Activated B cell treated with CpG ODN at 0.5 μM for 24 hours (primary cell): ENCODE data around the gene ZFR2. TPM values are rescaled to one million over a fixed set of nuclear protein-coding genes. Genes with fewer than 3 reads are reported as not detected.
A peak's percentile ranks its signal among the peaks of the same experiment; 100 is the strongest.

ENCODE experiments used
- ATAC-seq: fragments of 200-7000 bp; cut with Tn5 transposase; one replicate; pipeline ENCODE4 v1.10.0; 2021; ENCODE audit warnings: low read depth, mild to moderate bottlenecking, moderate library complexity
- CTCF ChIA-PET: fragments of 350-600 bp; sonication (Branson Sonifier 250); formaldehyde crosslinking; loops from one replicate; lab custom pipeline; 2021; ENCODE audit warnings: antibody characterized with exemption; lab: Charles Lee
- POLR2A ChIA-PET: fragments of 350-600 bp; sonication (Branson Sonifier 250); formaldehyde crosslinking; loops from one replicate; lab custom pipeline; 2021; ENCODE audit warnings: antibody characterized with exemption; lab: Charles Lee
- DNase-seq: peaks from one replicate; pipeline ENCODE4 v3.0.0; 2022
- H3K27ac Mint-ChIP-seq: one replicate; pipeline ENCODE4 v1.8.0; 2020; ENCODE audit warnings: mixed read lengths
- H3K27me3 Mint-ChIP-seq: one replicate; pipeline ENCODE4 v1.8.0; 2021; ENCODE audit warnings: mixed read lengths
- H3K36me3 Mint-ChIP-seq: one replicate; pipeline ENCODE4 v1.8.0; 2021; ENCODE audit warnings: low read depth, mixed read lengths
- H3K4me1 Mint-ChIP-seq: one replicate; pipeline ENCODE4 v1.8.0; 2021; ENCODE audit warnings: mixed read lengths
- H3K4me3 Mint-ChIP-seq: one replicate; pipeline ENCODE4 v1.8.0; 2020; ENCODE audit warnings: mild to moderate bottlenecking, mixed read lengths
- H3K9me3 Mint-ChIP-seq: one replicate; pipeline ENCODE4 v1.8.0; 2020; ENCODE audit warnings: mixed read lengths
- intact Hi-C: fragments of 100-400 bp; cut with micrococcal nuclease; formaldehyde crosslinking; loops from one replicate; pipeline ENCODE4 v1.15.1; 2024
- total RNA-seq: library from RNA; stranded (reverse); gene quantifications from 2 replicates; pipeline ENCODE4 v1.2.3, GENCODE V29; 2022
- TF ChIP-seq, protein P1 (sequence below): fragments of 200-600 bp; IDR thresholded peaks from one replicate; pipeline ENCODE4 v1.8.0; 2022; ENCODE audit warnings: antibody characterized with exemption, mild to moderate bottlenecking

Gene ZFR2
- total RNA-seq, 1 donor from 2014 or later = 0.31 TPM

GRCh38 chr19:3765121-3765520, 103.7 kb downstream of the ZFR2 start:
- Mint-ChIP-seq H3K27ac (no peak overlapping the region), H3K4me1 (peaks cover 29% of the 10 kb centered on the region), H3K9me3 (no peaks in the 10 kb centered on the region), H3K27me3 (no peaks in the 10 kb centered on the region), H3K4me3 (no peak overlapping the region), H3K36me3 (peaks cover 44% of the 10 kb centered on the region)
- ChIA-PET CTCF (no interaction called here), POLR2A (interaction anchor here (0.7 kb wide), 1 partner anchor 228 kb away, joined by 7 read pairs; no protein-coding TSS in a partner anchor)
- intact Hi-C loops = no loop called here
- ATAC-seq (no peak), DNase-seq (no peak)
- TF ChIP-seq, protein P1, sequence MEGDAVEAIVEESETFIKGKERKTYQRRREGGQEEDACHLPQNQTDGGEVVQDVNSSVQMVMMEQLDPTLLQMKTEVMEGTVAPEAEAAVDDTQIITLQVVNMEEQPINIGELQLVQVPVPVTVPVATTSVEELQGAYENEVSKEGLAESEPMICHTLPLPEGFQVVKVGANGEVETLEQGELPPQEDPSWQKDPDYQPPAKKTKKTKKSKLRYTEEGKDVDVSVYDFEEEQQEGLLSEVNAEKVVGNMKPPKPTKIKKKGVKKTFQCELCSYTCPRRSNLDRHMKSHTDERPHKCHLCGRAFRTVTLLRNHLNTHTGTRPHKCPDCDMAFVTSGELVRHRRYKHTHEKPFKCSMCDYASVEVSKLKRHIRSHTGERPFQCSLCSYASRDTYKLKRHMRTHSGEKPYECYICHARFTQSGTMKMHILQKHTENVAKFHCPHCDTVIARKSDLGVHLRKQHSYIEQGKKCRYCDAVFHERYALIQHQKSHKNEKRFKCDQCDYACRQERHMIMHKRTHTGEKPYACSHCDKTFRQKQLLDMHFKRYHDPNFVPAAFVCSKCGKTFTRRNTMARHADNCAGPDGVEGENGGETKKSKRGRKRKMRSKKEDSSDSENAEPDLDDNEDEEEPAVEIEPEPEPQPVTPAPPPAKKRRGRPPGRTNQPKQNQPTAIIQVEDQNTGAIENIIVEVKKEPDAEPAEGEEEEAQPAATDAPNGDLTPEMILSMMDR = no peak

DNA sequence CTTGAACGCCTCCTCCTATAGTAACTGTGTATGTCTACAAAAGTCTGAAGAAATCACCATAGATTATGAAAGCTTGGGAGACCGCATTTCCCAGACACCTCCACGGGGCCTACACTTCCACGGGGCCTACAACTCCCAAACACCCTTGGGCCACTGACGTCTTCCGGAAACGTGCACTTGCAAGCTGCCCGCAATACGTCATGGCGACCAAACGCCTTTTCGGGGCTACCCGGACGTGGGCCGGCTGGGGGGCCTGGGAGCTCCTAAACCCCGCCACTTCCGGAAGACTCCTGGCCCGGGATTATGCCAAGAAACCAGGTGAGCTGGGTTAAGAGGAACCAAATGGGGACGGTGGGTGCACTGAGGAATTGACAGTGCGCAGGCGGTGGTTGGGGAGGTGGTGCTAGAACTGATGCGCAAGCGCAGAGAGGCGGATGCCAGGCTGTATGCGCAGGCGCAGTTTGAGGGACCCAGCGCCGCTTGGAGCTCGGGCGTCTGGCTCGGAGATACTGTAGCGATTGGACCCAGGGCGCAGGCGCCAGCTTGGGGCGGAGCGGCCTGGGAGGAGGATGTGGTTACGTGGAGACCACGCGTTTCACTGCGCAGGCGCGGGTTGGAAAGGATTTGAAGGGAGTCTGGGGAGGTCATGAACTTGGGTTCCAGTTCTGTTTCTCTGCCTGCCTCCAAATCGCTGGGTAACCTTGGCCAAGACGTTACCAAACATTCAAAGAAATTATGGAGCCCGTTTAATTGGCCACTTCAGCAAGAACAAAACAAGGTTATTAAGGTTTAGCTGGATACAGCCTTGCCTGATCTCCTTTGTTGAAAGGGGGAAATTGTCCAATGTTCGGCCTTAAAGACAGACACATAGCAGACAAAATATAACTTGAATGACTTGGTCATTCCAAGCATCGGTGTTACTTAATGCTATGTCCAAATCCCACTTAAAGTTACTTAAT, 106.1 kb downstream of the ZFR2 start, which contains the start of gene MRPL54:
Gene MRPL54, plus strand, starts transcription at position 182 of the 959 bp plus-strand sequence. Its CDS starts 19 bp downstream, at position 201.
- intact Hi-C loops = loop anchor here (1.0 to 5.0 kb wide), 13 partner anchors 48 to 1920 kb away; partner anchors contain the start of genes CHAF1A, DAPK3, DPP9 and FZR1
- H3K27me3 Mint-ChIP-seq = no peaks in the 10 kb centered on the region
- peak within 1 kb of the TSS; percentile 96 for H3K4me3 Mint-ChIP-seq
- H3K36me3 Mint-ChIP-seq = peaks cover 41% of the 10 kb centered on the region
- ChIA-PET POLR2A (interaction anchor here (0.5 to 4.0 kb wide), 42 partner anchors 10 to 1927 kb away, joined by 3 to 84 read pairs (median 5); partner anchors contain the start of genes CHAF1A, DAPK3, EEF2 and HDGFL2), CTCF (interaction anchor here (0.8 to 3.5 kb wide), 9 partner anchors 13 to 377 kb away, joined by 3 to 27 read pairs (median 4); no protein-coding TSS in a partner anchor)
- DNase-seq = peak; percentile 99
- H3K4me1 Mint-ChIP-seq = peaks cover 43% of the 10 kb centered on the region
- ATAC-seq = peak; percentile 81
- no peaks in the 10 kb centered on the region for H3K9me3 Mint-ChIP-seq
- H3K27ac Mint-ChIP-seq = peak within 1 kb of the TSS; percentile 100
- TF ChIP-seq, protein P1 = no peak

- Mint-ChIP-seq H3K4me3 (peak overlapping the region; percentile 96), H3K36me3 (peaks cover 42% of the 10 kb centered on the region), H3K9me3 (no peaks in the 10 kb centered on the region), H3K27ac (peak overlapping the region; percentile 100), H3K27me3 (no peaks in the 10 kb centered on the region), H3K4me1 (peaks cover 43% of the 10 kb centered on the region)
- intact Hi-C loops = loop anchor here (1.0 to 5.0 kb wide), 13 partner anchors 48 to 1920 kb away; partner anchors contain the start of genes CHAF1A, DAPK3, DPP9 and FZR1
- TF ChIP-seq, protein P1 = no peak
- DNase-seq (no peak), ATAC-seq (no peak)
- ChIA-PET POLR2A (interaction anchor here (0.5 to 4.0 kb wide), 32 partner anchors 12 to 1928 kb away, joined by 3 to 84 read pairs (median 6); partner anchors contain the start of genes CHAF1A, DAPK3, EEF2 and HDGFL2), CTCF (interaction anchor here (0.8 to 3.5 kb wide), 9 partner anchors 12 to 378 kb away, joined by 3 to 27 read pairs (median 4); no protein-coding TSS in a partner anchor)
These were observed 106.7 kb downstream of the ZFR2 start for GRCh38 chr19:3762130-3762473.

DNA sequence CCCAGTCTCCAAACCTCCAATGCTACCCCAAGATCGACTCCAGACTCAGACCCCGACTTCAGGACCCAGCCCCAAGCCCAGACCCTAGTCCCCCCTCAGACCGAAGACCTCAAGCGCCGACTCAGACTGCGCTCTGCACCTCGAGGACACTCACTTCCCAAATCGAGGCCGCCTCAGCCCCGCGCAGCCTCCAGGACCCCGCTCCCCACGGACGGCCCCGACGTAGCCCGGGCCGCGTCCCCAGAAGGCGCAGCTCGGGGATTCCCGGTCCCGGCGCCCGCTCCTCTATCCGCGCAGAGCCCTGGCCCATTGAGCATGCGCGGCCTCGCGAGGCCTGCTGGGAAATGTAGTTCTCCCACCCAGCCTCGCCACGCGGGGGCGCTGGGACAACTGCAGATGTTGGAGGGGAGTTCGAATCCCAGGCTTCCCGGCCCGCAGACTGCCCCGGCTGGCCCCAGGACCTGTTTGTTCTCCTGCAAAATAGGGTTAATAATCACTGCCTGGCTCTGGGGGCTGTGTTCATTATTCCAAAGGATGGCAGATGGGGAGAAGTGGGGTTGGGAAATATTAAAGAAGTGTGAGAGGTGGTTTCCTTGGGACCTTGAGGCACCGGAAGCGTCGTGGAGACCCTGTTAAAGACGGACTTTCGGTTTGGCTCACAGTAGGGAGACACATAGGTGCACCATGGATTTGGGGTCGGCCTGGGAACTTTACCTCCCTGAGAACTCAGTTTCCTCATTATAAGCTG, 107.3 kb downstream of the ZFR2 start, which contains the start of gene APBA3:
Gene APBA3, minus strand, starts transcription at position 311 of the 748 bp plus-strand sequence. CDS start 1,428 bp downstream, outside the sequence.
- Mint-ChIP-seq H3K4me3 (peak within 1 kb of the TSS; percentile 96), H3K27ac (peak within 1 kb of the TSS; percentile 100), H3K9me3 (no peaks in the 10 kb centered on the region), H3K27me3 (no peaks in the 10 kb centered on the region), H3K4me1 (peaks cover 41% of the 10 kb centered on the region), H3K36me3 (peaks cover 43% of the 10 kb centered on the region)
- ATAC-seq (peak; percentile 51), DNase-seq (peak; percentile 98)
- POLR2A ChIA-PET = interaction anchor here (0.6 to 4.0 kb wide), 22 partner anchors 11 to 1928 kb away, joined by 3 to 84 read pairs (median 7); partner anchors contain the start of genes DAPK3, EEF2, HDGFL2 and MPND
- intact Hi-C loops = loop anchor here (1.0 to 5.0 kb wide), 15 partner anchors 41 to 1921 kb away; partner anchors contain the start of genes CHAF1A, DAPK3, DPP9 and FZR1
- CTCF ChIA-PET = interaction anchor here (0.6 to 3.5 kb wide), 8 partner anchors 11 to 378 kb away, joined by 3 to 27 read pairs (median 4); no protein-coding TSS in a partner anchor
- TF ChIP-seq, protein P1 = peak; percentile 50
